OCI-LY7 (cell line): ENCODE results near the gene APOC3. TPM values are rescaled to one million over a fixed set of nuclear protein-coding genes. Genes with fewer than 3 reads are reported as not detected.

ENCODE experiments used
- BruUV-seq: library from RNA; stranded (reverse); fragments of 400-500 nt; replicated peaks from 2 replicates; lab custom pipeline; 2021; lab: Mats Ljungman, UMichigan
- CTCF ChIA-PET: fragments of 300-600 bp; sonication (Branson Sonifier 250); formaldehyde crosslinking; loops from one replicate; lab custom pipeline; 2022; ENCODE audit warnings: antibody characterized with exemption; ENCODE audit not compliant: unreplicated experiment; lab: Charles Lee
- POLR2A ChIA-PET: fragments of 300-600 bp; sonication (Branson Sonifier 250); formaldehyde crosslinking; loops from one replicate; lab custom pipeline; 2022; ENCODE audit warnings: antibody characterized with exemption; lab: Charles Lee
- DNase-seq: peaks from one replicate; pipeline ENCODE4 v3.0.0-alpha.2; 2015; ENCODE audit warnings: low spot score
- H2AFZ ChIP-seq: fragments of 200-600 bp; sonication (generic), shearing (Covaris generic); 2 replicates; pipeline ENCODE4 v1.6.1; 2014; ENCODE audit warnings: mild to moderate bottlenecking, antibody characterized with exemption, low read length, moderate library complexity
- H3K27ac ChIP-seq: fragments of 200-600 bp; sonication (generic); 2 replicates; pipeline ENCODE4 v1.5.1; 2014; ENCODE audit warnings: mixed run types, low read depth, mild to moderate bottlenecking, moderate library complexity, low read length, inconsistent platforms; ENCODE audit not compliant: poor library complexity, severe bottlenecking
- H3K36me3 ChIP-seq: fragments of 200-600 bp; sonication (generic); 2 replicates; pipeline ENCODE4 v1.6.1; 2014; ENCODE audit warnings: mild to moderate bottlenecking, antibody characterized with exemption, low read length, moderate library complexity, mixed read lengths; ENCODE audit not compliant: insufficient read depth
- H3K4me1 ChIP-seq: fragments of 200-600 bp; sonication (generic); 2 replicates; pipeline ENCODE4 v1.5.1; 2014; ENCODE audit warnings: mild to moderate bottlenecking, low read length; ENCODE audit not compliant: insufficient read depth, poor library complexity, severe bottlenecking
- H3K4me2 ChIP-seq: fragments of 200-600 bp; sonication (generic); 2 replicates; pipeline ENCODE4 v1.6.1; 2014; ENCODE audit warnings: mild to moderate bottlenecking, low read length
- H3K4me3 ChIP-seq: fragments of 200-600 bp; sonication (generic); 2 replicates; pipeline ENCODE4 v1.5.1; 2014; ENCODE audit warnings: mild to moderate bottlenecking, low read depth, low read length; ENCODE audit not compliant: poor library complexity, severe bottlenecking
- H3K79me2 ChIP-seq: fragments of 200-600 bp; sonication (generic); 2 replicates; pipeline ENCODE4 v1.6.1; 2016; ENCODE audit warnings: low read depth, mild to moderate bottlenecking, low read length, moderate library complexity, mixed read lengths; ENCODE audit not compliant: insufficient read depth
- H3K9me2 ChIP-seq: fragments of 200-600 bp; sonication (generic); 2 replicates; pipeline ENCODE4 v1.6.1; 2016; ENCODE audit warnings: mild to moderate bottlenecking, low read length, mixed read lengths; ENCODE audit not compliant: insufficient read depth
- H3K9me3 ChIP-seq: fragments of 200-600 bp; sonication (generic); 2 replicates; pipeline ENCODE4 v1.6.1; 2014; ENCODE audit warnings: mild to moderate bottlenecking, mixed run types, low read length, mixed read lengths
- H4K20me1 ChIP-seq: fragments of 200-600 bp; sonication (generic); 2 replicates; pipeline ENCODE4 v1.6.1; 2014; ENCODE audit warnings: mild to moderate bottlenecking, antibody characterized with exemption, low read length, moderate library complexity, mixed read lengths; ENCODE audit not compliant: insufficient read depth
- EZH2phosphoT487 ChIP-seq: fragments of 200-600 bp; sonication (generic); IDR thresholded peaks from 2 replicates; pipeline ENCODE4 v1.6.1; 2018; ENCODE audit warnings: low read depth, borderline replicate concordance, mild to moderate bottlenecking, mixed run types, antibody characterized with exemption, low read length, moderate library complexity, mixed read lengths
- intact Hi-C: fragments of 100-400 bp; cut with micrococcal nuclease; formaldehyde crosslinking; loops from one replicate; pipeline ENCODE4 v1.10.0; 2022; ENCODE audit not compliant: unreplicated experiment
- total RNA-seq, 2 experiments: library from RNA; depleted of rRNA in 1 of 2; stranded (reverse); fragments of >200 nt in 1 of 2; shearing (Covaris generic) in 1 of 2; gene quantifications; 2 replicates each; pipeline ENCODE4 v1.2.3, GENCODE V29; 2014 to 2022
- TF ChIP-seq, protein P1 (sequence below): fragments of 200-600 bp; sonication (generic); conservative IDR thresholded peaks from 2 replicates; pipeline ENCODE4 v1.5.1; 2014; ENCODE audit warnings: mild to moderate bottlenecking, antibody characterized with exemption, low read length, moderate library complexity, mixed read lengths

Gene APOC3
- total RNA-seq, 2 experiments from 2014 or later: not detected

DNA sequence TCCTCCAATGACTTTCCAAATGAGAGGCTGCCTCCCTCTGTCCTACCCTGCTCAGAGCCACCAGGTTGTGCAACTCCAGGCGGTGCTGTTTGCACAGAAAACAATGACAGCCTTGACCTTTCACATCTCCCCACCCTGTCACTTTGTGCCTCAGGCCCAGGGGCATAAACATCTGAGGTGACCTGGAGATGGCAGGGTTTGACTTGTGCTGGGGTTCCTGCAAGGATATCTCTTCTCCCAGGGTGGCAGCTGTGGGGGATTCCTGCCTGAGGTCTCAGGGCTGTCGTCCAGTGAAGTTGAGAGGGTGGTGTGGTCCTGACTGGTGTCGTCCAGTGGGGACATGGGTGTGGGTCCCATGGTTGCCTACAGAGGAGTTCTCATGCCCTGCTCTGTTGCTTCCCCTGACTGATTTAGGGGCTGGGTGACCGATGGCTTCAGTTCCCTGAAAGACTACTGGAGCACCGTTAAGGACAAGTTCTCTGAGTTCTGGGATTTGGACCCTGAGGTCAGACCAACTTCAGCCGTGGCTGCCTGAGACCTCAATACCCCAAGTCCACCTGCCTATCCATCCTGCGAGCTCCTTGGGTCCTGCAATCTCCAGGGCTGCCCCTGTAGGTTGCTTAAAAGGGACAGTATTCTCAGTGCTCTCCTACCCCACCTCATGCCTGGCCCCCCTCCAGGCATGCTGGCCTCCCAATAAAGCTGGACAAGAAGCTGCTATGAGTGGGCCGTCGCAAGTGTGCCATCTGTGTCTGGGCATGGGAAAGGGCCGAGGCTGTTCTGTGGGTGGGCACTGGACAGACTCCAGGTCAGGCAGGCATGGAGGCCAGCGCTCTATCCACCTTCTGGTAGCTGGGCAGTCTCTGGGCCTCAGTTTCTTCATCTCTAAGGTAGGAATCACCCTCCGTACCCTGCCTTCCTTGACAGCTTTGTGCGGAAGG, 2.9 kb downstream of the APOC3 start:
- Histone ChIP-seq H3K9me3 (no peaks in the 10 kb centered on the region), H3K4me2 (no peak overlapping the region)
- CTCF ChIA-PET: no interaction called here

GRCh38 chr11:116833491-116833815, 3.7 kb downstream of the APOC3 start:
- POLR2A ChIA-PET: interaction anchor here (0.5 kb wide), 1 partner anchor 405 kb away, joined by 3 read pairs; no protein-coding TSS in a partner anchor

More for the DNA sequence above, 2.9 kb downstream of the APOC3 start:
- Histone ChIP-seq H3K36me3 (no peaks in the 10 kb centered on the region), H3K79me2 (no peaks in the 10 kb centered on the region), H3K4me1 (peaks cover 13% of the 10 kb centered on the region), H3K27ac (no peak overlapping the region), H4K20me1 (no peaks in the 10 kb centered on the region), H3K9me2 (no peaks in the 10 kb centered on the region), H2AFZ (no peak overlapping the region), H3K4me3 (no peak overlapping the region)
- POLR2A ChIA-PET: no interaction called here
- DNase-seq: peak; percentile 36
- intact Hi-C loops: loop anchor here (1.0 kb wide), 1 partner anchor 274 kb away; no protein-coding TSS in a partner anchor
- BruUV-seq: no TSS peak
- TF ChIP-seq EZH2phosphoT487: no peak
- TF ChIP-seq, protein P1, sequence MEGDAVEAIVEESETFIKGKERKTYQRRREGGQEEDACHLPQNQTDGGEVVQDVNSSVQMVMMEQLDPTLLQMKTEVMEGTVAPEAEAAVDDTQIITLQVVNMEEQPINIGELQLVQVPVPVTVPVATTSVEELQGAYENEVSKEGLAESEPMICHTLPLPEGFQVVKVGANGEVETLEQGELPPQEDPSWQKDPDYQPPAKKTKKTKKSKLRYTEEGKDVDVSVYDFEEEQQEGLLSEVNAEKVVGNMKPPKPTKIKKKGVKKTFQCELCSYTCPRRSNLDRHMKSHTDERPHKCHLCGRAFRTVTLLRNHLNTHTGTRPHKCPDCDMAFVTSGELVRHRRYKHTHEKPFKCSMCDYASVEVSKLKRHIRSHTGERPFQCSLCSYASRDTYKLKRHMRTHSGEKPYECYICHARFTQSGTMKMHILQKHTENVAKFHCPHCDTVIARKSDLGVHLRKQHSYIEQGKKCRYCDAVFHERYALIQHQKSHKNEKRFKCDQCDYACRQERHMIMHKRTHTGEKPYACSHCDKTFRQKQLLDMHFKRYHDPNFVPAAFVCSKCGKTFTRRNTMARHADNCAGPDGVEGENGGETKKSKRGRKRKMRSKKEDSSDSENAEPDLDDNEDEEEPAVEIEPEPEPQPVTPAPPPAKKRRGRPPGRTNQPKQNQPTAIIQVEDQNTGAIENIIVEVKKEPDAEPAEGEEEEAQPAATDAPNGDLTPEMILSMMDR: peak; percentile 63

More at GRCh38 chr11:116833491-116833815, 3.7 kb downstream of the APOC3 start:
- BruUV-seq: no TSS peak
- H3K4me3 ChIP-seq: no peak overlapping the region
- TF ChIP-seq, protein P1: no peak
- no peak for TF ChIP-seq EZH2phosphoT487
- intact Hi-C loops: no loop called here
- H3K27ac ChIP-seq: no peak overlapping the region
- H3K4me1 ChIP-seq: peaks cover 13% of the 10 kb centered on the region
- no peaks in the 10 kb centered on the region for H3K36me3 ChIP-seq
- CTCF ChIA-PET: no interaction called here
- DNase-seq: no peak
- H2AFZ ChIP-seq: no peak overlapping the region
- H3K79me2 ChIP-seq: no peaks in the 10 kb centered on the region
- H3K9me2 ChIP-seq: no peaks in the 10 kb centered on the region
- no peaks in the 10 kb centered on the region for H4K20me1 ChIP-seq
- no peak overlapping the region for H3K4me2 ChIP-seq
- H3K9me3 ChIP-seq: no peaks in the 10 kb centered on the region
